H1 (cell line): Measurements from ENCODE around the gene DPY19L3. TPM values are rescaled to one million over a fixed set of nuclear protein-coding genes. Genes with fewer than 3 reads are reported as not detected.
"Not testable (repeated sequence)": the region's sequence is repeated elsewhere in the genome, so short reads cannot be mapped to it uniquely, and the experiment has no call there.

Experiments
- CTCF ChIA-PET: fragments of 300-600 bp; sonication (Branson Sonifier 250); formaldehyde crosslinking; loops from one replicate; lab custom pipeline; 2021; ENCODE audit not compliant: partially characterized antibody; lab: Charles Lee
- POLR2A ChIA-PET: fragments of 300-600 bp; sonication (Branson Sonifier 250); formaldehyde crosslinking; loops from one replicate; lab custom pipeline; 2021; ENCODE audit warnings: inconsistent platforms; ENCODE audit not compliant: partially characterized antibody; lab: Charles Lee
- DNase-seq, 2 experiments: peaks; one replicate each; pipeline versions ENCODE4 v3.0.0 to v3.0.0-alpha.2; 2010 to 2022; ENCODE audit warnings: low spot score in 2 of 2, low read depth in 1 of 2, mixed read lengths in 1 of 2
- FAIRE-seq: peaks from 2 replicates; lab custom pipeline; 2011; peaks lifted over from hg19 to GRCh38; lab: Jason Lieb, UNC
- H2AFZ ChIP-seq: 2 replicates; pipeline ENCODE4 v1.8.1; 2012; ENCODE audit warnings: low read length, inconsistent platforms
- H2AK5ac ChIP-seq: 2 replicates; pipeline ENCODE4 v1.6.1; 2013; ENCODE audit warnings: low read depth, low read length
- H2BK120ac ChIP-seq: replicated peaks from 2 replicates; pipeline ENCODE3; 2013; ENCODE audit warnings: low read depth, low read length, inconsistent platforms
- H2BK12ac ChIP-seq: 2 replicates; pipeline ENCODE4 v1.6.1; 2013; ENCODE audit warnings: low read depth, low read length
- H2BK15ac ChIP-seq: 2 replicates; pipeline ENCODE4 v1.6.1; 2013; ENCODE audit warnings: low read length
- H2BK20ac ChIP-seq: 2 replicates; pipeline ENCODE4 v1.6.1; 2013; ENCODE audit warnings: low read length
- H2BK5ac ChIP-seq: 2 replicates; pipeline ENCODE4 v1.6.1; 2013; ENCODE audit warnings: low read depth, low read length
- H3K14ac ChIP-seq: 2 replicates; pipeline ENCODE4 v1.6.1; 2013; ENCODE audit warnings: inconsistent platforms; ENCODE audit not compliant: insufficient read length
- H3K18ac ChIP-seq: 2 replicates; pipeline ENCODE4 v1.6.1; 2013; ENCODE audit warnings: low read length; ENCODE audit errors: extremely low read depth
- H3K23ac ChIP-seq: 2 replicates; pipeline ENCODE4 v1.6.1; 2013; ENCODE audit warnings: inconsistent platforms; ENCODE audit not compliant: insufficient read length
- H3K23me2 ChIP-seq: 2 replicates; pipeline ENCODE4 v1.6.1; 2013; ENCODE audit warnings: low read depth, low read length
- H3K27ac ChIP-seq: 2 replicates; pipeline ENCODE4 v1.6.1; 2011; ENCODE audit warnings: low read depth, low read length, inconsistent platforms
- H3K27me3 ChIP-seq, 4 experiments: replicated peaks in 1 of 4; 1 replicate in 1 of 4; 2 replicates in 3 of 4; pipeline versions ENCODE4 v1.6.1 to v1.8.1; 2011 to 2013; ENCODE audit warnings: low read length in 3 of 4, mild to moderate bottlenecking in 3 of 4, inconsistent platforms in 2 of 4, mixed read lengths in 2 of 4, moderate library complexity in 1 of 4; ENCODE audit not compliant: control insufficient read depth in 3 of 4, insufficient read depth in 3 of 4; ENCODE audit errors: extremely low read depth in 1 of 4
- H3K36me3 ChIP-seq, 4 experiments: 2 replicates each; pipeline versions ENCODE4 v1.6.1 to v1.8.1; 2011 to 2013; ENCODE audit warnings: mild to moderate bottlenecking in 4 of 4, low read length in 3 of 4, moderate library complexity in 2 of 4, control low read depth in 1 of 4, inconsistent platforms in 1 of 4; ENCODE audit not compliant: insufficient read depth in 4 of 4, control insufficient read depth in 2 of 4
- H3K4ac ChIP-seq: replicated peaks from 2 replicates; pipeline ENCODE3; 2013; ENCODE audit warnings: low read length, low read depth, mixed read lengths, inconsistent platforms; ENCODE audit not compliant: insufficient read length
- H3K4me1 ChIP-seq, 4 experiments: replicated peaks in 1 of 4; 1 replicate in 1 of 4; 2 replicates in 3 of 4; pipeline versions ENCODE4 v1.6.1 to v1.8.1; 2011 to 2013; ENCODE audit warnings: low read length in 3 of 4, inconsistent platforms in 2 of 4, mixed read lengths in 1 of 4; ENCODE audit not compliant: insufficient read depth in 4 of 4, control insufficient read depth in 3 of 4
- H3K4me2 ChIP-seq, 2 experiments: 2 replicates each; pipeline versions ENCODE4 v1.6.1 to v1.8.1; 2011 to 2013; ENCODE audit warnings: low read depth in 2 of 2, low read length in 2 of 2, control low read depth in 1 of 2, inconsistent platforms in 1 of 2, mild to moderate bottlenecking in 1 of 2; ENCODE audit not compliant: insufficient read depth in 1 of 2
- H3K4me3 ChIP-seq, 4 experiments: fragments of 200-600, 300-600 bp in 1 of 4; sonication (generic), shearing (Covaris generic), sonication (Bioruptor Twin) in 1 of 4; 2 replicates each; pipeline versions ENCODE4 v1.5.1 to v1.8.1; 2011 to 2016; ENCODE audit warnings: low read length in 4 of 4, low read depth in 3 of 4, control low read depth in 2 of 4, inconsistent platforms in 2 of 4, mild to moderate bottlenecking in 2 of 4, mixed read lengths in 1 of 4, moderate library complexity in 1 of 4; ENCODE audit not compliant: insufficient read depth in 2 of 4; ENCODE audit errors: extremely low read depth in 1 of 4
- H3K56ac ChIP-seq: replicated peaks from 2 replicates; pipeline ENCODE3; 2013; ENCODE audit warnings: low read depth, mild to moderate bottlenecking, mixed read lengths, low read length, inconsistent platforms; ENCODE audit not compliant: insufficient read length
- H3K79me1 ChIP-seq: 2 replicates; pipeline ENCODE4 v1.6.1; 2013; ENCODE audit warnings: low read depth, low read length, control low read depth
- H3K79me2 ChIP-seq, 2 experiments: 2 replicates each; pipeline versions ENCODE4 v1.6.1 to v1.8.1; 2012 to 2013; ENCODE audit warnings: low read length in 2 of 2, mild to moderate bottlenecking in 2 of 2, inconsistent platforms in 1 of 2; ENCODE audit not compliant: insufficient read depth in 2 of 2, control insufficient read depth in 1 of 2
- H3K9ac ChIP-seq, 4 experiments: replicated peaks in 1 of 4; 1 replicate in 1 of 4; 2 replicates in 3 of 4; pipeline versions ENCODE4 v1.6.1 to v1.8.1; 2011 to 2013; ENCODE audit warnings: low read depth in 3 of 4, low read length in 3 of 4, control low read depth in 2 of 4, mild to moderate bottlenecking in 2 of 4, moderate library complexity in 2 of 4, inconsistent platforms in 1 of 4; ENCODE audit errors: extremely low read depth in 1 of 4
- H3K9me3 ChIP-seq, 2 experiments: 2 replicates each; pipeline versions ENCODE4 v1.6.1 to v1.8.1; 2012 to 2013; ENCODE audit warnings: mild to moderate bottlenecking in 2 of 2, moderate library complexity in 2 of 2, control low read depth in 1 of 2, inconsistent platforms in 1 of 2, low read depth in 1 of 2, low read length in 1 of 2, mixed read lengths in 1 of 2; ENCODE audit not compliant: insufficient read depth in 2 of 2
- H4K20me1 ChIP-seq, 2 experiments: replicated peaks in 1 of 2; 2 replicates each; pipeline versions ENCODE3 to v1.8.1; 2011 to 2013; ENCODE audit warnings: inconsistent platforms in 2 of 2, low read length in 2 of 2, mild to moderate bottlenecking in 1 of 2; ENCODE audit not compliant: insufficient read depth in 2 of 2, control insufficient read depth in 1 of 2
- H4K5ac ChIP-seq: 2 replicates; pipeline ENCODE4 v1.6.1; 2013; ENCODE audit warnings: low read length, low read depth, mixed read lengths, inconsistent platforms; ENCODE audit not compliant: insufficient read length
- H4K8ac ChIP-seq: 2 replicates; pipeline ENCODE4 v1.8.0; 2013; ENCODE audit warnings: mild to moderate bottlenecking, moderate library complexity, low read length, inconsistent platforms; ENCODE audit not compliant: insufficient read depth; ENCODE audit errors: extremely low read depth
- H4K91ac ChIP-seq: replicated peaks from 2 replicates; pipeline ENCODE3; 2013; ENCODE audit warnings: low read length, mixed read lengths, inconsistent platforms; ENCODE audit not compliant: insufficient read length
- WGBS, 2 experiments: shearing (Covaris generic) in 1 of 2; methylation state at CpG; one replicate each; pipeline versions ENCODE4 v1.1.6 to v1.1.7; 2013 to 2015; ENCODE audit warnings: low lambda C conversion rate in 2 of 2, mixed read lengths in 2 of 2, inconsistent platforms in 1 of 2, low coverage in 1 of 2, missing lambda C conversion rate in 1 of 2; ENCODE audit not compliant: insufficient replicate concordance in 2 of 2, insufficient coverage in 1 of 2, insufficient read length in 1 of 2; ENCODE audit errors: extremely low coverage in 1 of 2, missing lambda C conversion rate in 1 of 2; 5-methylcytosine and 5-hydroxymethylcytosine counted together
- polyA plus RNA-seq, 7 experiments: library from polyadenylated mRNA; depleted of rRNA in 3 of 7; stranded (reverse) in 5 of 7; unstranded in 2 of 7; fragments of >200 nt in 5 of 7; fragments of 200-250 nt in 2 of 7; gene quantifications; 1 replicate in 5 of 7; 2 replicates in 1 of 7; 4 replicates in 1 of 7; pipeline versions ENCODE4 v1.2.1 to v1.2.3, GENCODE V29; 2011 to 2013; ENCODE audit warnings: missing spikeins in 2 of 7, mixed read lengths in 2 of 7
- total RNA-seq: library from RNA; stranded (reverse); fragmentation: NEBNext Ultra II Directional; extraction: Animal tissue kit (Norgen Biotek cat#: 25700); gene quantifications from 2 replicates; pipeline ENCODE4 v1.2.1, GENCODE V29; 2021

DPY19L3 gene
- total and polyA plus RNA-seq, 2 of the 8 experiments (the other 6 are each of a cell fraction or from before 2014, with no cell fraction given), result 35.3 to 60.2 TPM

DNA sequence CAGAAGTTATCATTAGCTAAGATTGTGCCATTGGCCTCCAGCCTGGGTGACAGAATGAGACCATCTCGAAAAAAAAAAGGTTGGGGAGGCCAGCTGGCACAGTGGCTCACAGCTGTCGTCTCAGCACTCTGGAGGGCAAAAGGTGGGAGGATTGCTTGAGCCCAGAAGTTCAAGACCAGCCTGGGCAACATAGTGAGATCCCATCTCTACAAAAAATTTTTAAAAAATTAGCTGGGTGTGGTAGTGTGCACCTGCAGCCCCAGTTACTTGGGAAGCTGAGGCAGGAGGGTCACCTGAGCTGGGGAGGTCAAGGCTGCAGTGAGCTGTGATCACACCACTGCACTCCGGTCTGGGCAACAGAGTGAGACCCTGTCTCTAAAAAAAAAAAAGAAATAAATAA lies 18.4 kb downstream of the DPY19L3 start:
- H2BK120ac ChIP-seq, H2BK5ac ChIP-seq, H3K27me3 ChIP-seq, H4K91ac ChIP-seq, H2BK12ac ChIP-seq, H3K9me3 ChIP-seq, H3K4me3 ChIP-seq, H3K4me2 ChIP-seq, H2AK5ac ChIP-seq, H2BK15ac ChIP-seq, H3K79me1 ChIP-seq, H3K4me1 ChIP-seq, H3K18ac ChIP-seq, H3K23ac ChIP-seq, H4K8ac ChIP-seq, FAIRE-seq, CTCF ChIA-PET, H3K4ac ChIP-seq, H3K27ac ChIP-seq, H3K56ac ChIP-seq, H3K79me2 ChIP-seq, DNase-seq, H3K14ac ChIP-seq, H4K5ac ChIP-seq, H3K23me2 ChIP-seq, H2AFZ ChIP-seq, H3K9ac ChIP-seq, H2BK20ac ChIP-seq, H4K20me1 ChIP-seq: not testable (repeated sequence)
- peaks cover 0 to 17% (median 4%) of the 10 kb centered on the region in 4 experiments; a peak in 5 of 8 replicates for H3K36me3 ChIP-seq
- 96% methylated on average over 3 of the region's 3 CpGs; no CpG with 5 or more reads in 1 of the 2 experiments for WGBS, 2 experiments
- POLR2A ChIA-PET, result interaction anchor here (1.4 kb wide), 1 partner anchor 18 kb away, joined by 3 read pairs; the partner anchor contains the start of gene DPY19L3
